ENCODE measurements around the gene WDR47. TPM values are rescaled to one million over a fixed set of nuclear protein-coding genes. Genes with fewer than 3 reads are reported as not detected.

Gene WDR47
- total and polyA plus RNA-seq, 2 of the 8 experiments (the other 6 are each of a cell fraction or from before 2014, with no cell fraction given), result 1.9 to 6.7 TPM

- TF ChIP-seq SIN3A (conservative IDR thresholded peaks at IDR 0.05 in 1 of 2, IDR thresholded peaks at IDR 0.05 in 1 of 2; ENCODE audit: low read depth in 1 of 2, low read length in 2 of 2) (peak; percentile 93 to 94), BACH1 (IDR thresholded peaks at IDR 0.05; ENCODE audit: low read length) (no peak), GABPA (IDR thresholded peaks at IDR 0.05; ENCODE audit: borderline replicate concordance, insufficient read depth, low read length) (no peak), EGR1 (IDR thresholded peaks at IDR 0.05; ENCODE audit: borderline replicate concordance, low read depth, low read length) (peak; percentile 52; the same call in 1 of the 2 replicates), RFX5 (IDR thresholded peaks at IDR 0.05; ENCODE audit: borderline replicate concordance, low read depth, low read length) (no peak), ATF2 (IDR thresholded peaks at IDR 0.05; ENCODE audit: low read length) (no peak), POLR2AphosphoS5 (IDR thresholded peaks at IDR 0.05; ENCODE audit: low read depth, low read length) (peak; percentile 63; the same call in 1 of the 2 replicates), CTCF (IDR thresholded peaks at IDR 0.05; ENCODE audit: control extremely low read depth in 1 of 3, insufficient read depth in 1 of 3, low read depth in 1 of 3, low read length in 3 of 3) (no peak), EZH2 (IDR thresholded peaks at IDR 0.05; ENCODE audit: low read depth, low read length, severe bottlenecking) (no peak), YY1 (IDR thresholded peaks at IDR 0.05; ENCODE audit: low read depth, low read length) (peak; percentile 84), NANOG (IDR thresholded peaks at IDR 0.05; ENCODE audit: insufficient read depth, low read depth, low read length, poor library complexity, severe bottlenecking) (no peak), SRF (IDR thresholded peaks at IDR 0.05; ENCODE audit: low read depth, low read length) (peak; percentile 99), TAF1 (IDR thresholded peaks at IDR 0.05; ENCODE audit: low read depth, low read length) (peak; percentile 61; the same call in 1 of the 2 replicates), SAP30 (IDR thresholded peaks at IDR 0.05; ENCODE audit: insufficient read depth, insufficient replicate concordance, low read length) (no peak), MAFK (IDR thresholded peaks at IDR 0.05; ENCODE audit: low read depth, low read length) (no peak), BCL11A (IDR thresholded peaks at IDR 0.05; ENCODE audit: low read depth in 2 of 2, low read length in 2 of 2) (no peak), CEBPB (IDR thresholded peaks at IDR 0.05; ENCODE audit: low read depth, low read length) (no peak), RAD21 (IDR thresholded peaks at IDR 0.05 in 1 of 2, conservative IDR thresholded peaks at IDR 0.05 in 1 of 2; ENCODE audit: low read depth in 2 of 2, low read length in 2 of 2) (no peak)
These were observed 48.5 kb upstream of the WDR47 start, which contains the start of gene TMEM167B (continued) for GRCh38 chr1:109090196-109091077.
